Subcutaneous abdominal adipose tissue (tissue), 5 donors: ENCODE measurements around the gene ZCCHC8.
"Not testable (repeated sequence)": the region's sequence is repeated elsewhere in the genome, so short reads cannot be mapped to it uniquely, and the experiment has no call there.

ENCODE experiments used
- H3K27ac ChIP-seq: one replicate; pipeline ENCODE4 v1.7.0; 2013; ENCODE audit warnings: low read depth, mild to moderate bottlenecking, inconsistent platforms, low read length, moderate library complexity
- H3K27me3 ChIP-seq, 5 donors: one replicate each; pipeline ENCODE4 v1.7.0; 2013; ENCODE audit warnings: low read length in 5 of 5, inconsistent platforms in 1 of 5; ENCODE audit not compliant: control insufficient read depth in 5 of 5, insufficient read depth in 4 of 5
- H3K36me3 ChIP-seq, 5 donors: one replicate each; pipeline ENCODE4 v1.7.0; 2013; ENCODE audit warnings: low read length in 5 of 5; ENCODE audit not compliant: control insufficient read depth in 5 of 5, insufficient read depth in 5 of 5
- H3K4me1 ChIP-seq, 5 donors: one replicate each; pipeline ENCODE4 v1.7.0; 2013; ENCODE audit warnings: low read length in 5 of 5, mild to moderate bottlenecking in 3 of 5, moderate library complexity in 1 of 5; ENCODE audit not compliant: control insufficient read depth in 5 of 5, insufficient read depth in 5 of 5
- H3K4me3 ChIP-seq, 5 donors: one replicate each; pipeline ENCODE4 v1.7.0; 2013; ENCODE audit warnings: low read length in 5 of 5, low read depth in 1 of 5
- H3K9ac ChIP-seq, 5 donors: one replicate each; pipeline ENCODE4 v1.7.0; 2013; ENCODE audit warnings: low read length in 5 of 5, mild to moderate bottlenecking in 4 of 5, moderate library complexity in 3 of 5
- H3K9me3 ChIP-seq, 5 donors: one replicate each; pipeline ENCODE4 v1.7.0; 2013; ENCODE audit warnings: low read length in 5 of 5; ENCODE audit not compliant: control insufficient read depth in 5 of 5
- donor health status: healthy.
- donor health status: healthy.
- donor health status: healthy.
- donor health status: healthy.
- donor health status: healthy.

Gene ZCCHC8

DNA sequence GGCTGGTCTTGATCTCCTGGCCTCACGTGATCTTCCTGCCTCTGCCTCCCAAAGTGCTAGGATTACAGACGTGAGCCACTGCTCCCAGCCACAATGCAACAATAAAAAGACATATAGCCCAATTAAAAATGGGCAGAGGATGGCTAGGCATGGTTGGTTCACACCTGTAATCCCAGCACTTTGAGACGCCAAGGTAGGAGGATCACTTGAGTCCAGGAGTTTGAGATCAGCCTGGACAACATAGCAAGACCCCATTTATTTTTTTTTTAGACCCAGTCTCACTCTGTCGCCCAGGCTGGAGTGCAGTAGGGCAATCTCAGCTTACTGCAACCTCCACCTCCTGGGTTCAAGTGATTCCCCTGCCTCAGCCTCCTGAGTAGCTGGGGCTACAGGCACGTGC, 56.7 kb downstream of the ZCCHC8 start:
- H3K9ac ChIP-seq, H3K27me3 ChIP-seq, H3K9me3 ChIP-seq, H3K4me1 ChIP-seq, H3K4me3 ChIP-seq, H3K36me3 ChIP-seq, H3K27ac ChIP-seq: not testable (repeated sequence)

DNA sequence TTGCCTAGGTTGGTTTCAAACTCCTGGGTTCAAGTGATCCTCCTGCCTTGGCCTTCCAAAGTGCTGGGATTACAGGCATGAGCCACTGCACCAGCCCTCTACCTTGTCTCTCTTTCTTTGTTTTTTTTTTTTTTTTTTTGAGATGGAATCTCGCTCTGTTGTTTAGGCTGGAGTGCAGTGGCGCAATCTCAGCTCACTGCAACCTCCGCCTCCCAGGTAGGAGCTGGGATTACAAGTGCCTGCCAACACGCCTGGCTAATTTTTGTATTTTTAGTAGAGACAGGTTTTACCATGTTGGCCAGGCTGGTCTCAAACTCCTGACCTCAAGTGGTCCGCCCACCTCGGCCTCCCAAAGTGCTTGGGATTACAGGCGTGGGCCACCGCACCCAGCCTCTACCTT, 61.9 kb downstream of the ZCCHC8 start:
- H3K36me3 ChIP-seq, H3K4me3 ChIP-seq, H3K9me3 ChIP-seq, H3K27me3 ChIP-seq, H3K27ac ChIP-seq, H3K9ac ChIP-seq: not testable (repeated sequence)
- peaks cover 3 to 13% (median 11%) of the 10 kb centered on the region in 5 donors for H3K4me1 ChIP-seq

DNA sequence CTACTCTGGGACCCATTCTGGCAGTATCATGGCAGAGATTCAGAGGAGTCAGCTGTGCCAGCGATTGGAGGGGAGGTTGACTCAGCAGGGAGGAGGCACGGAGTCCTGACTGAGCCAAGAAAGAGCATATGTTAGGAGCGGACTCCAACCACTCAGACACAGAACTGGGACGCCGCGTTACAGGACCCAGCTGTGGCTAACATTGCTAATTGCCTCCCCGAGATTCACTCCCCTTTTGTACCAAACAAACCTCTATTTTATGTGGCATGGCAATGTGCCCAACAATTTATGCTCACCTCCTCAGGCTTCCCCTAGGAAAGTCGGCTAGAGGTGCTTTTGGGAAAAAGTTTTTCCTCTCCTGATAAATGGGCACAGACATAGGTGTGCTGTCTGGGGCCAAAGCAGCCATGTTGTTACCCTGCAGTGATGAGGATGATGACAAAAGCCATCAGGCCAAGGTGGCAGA, 63.0 kb downstream of the ZCCHC8 start:
- Histone ChIP-seq H3K4me3 (peak overlapping the region in 2 of 5 donors; percentile 30 to 40), H3K27ac (peak overlapping the region; percentile 37), H3K36me3 (no peaks in the 10 kb centered on the region), H3K9me3 (no peaks in the 10 kb centered on the region), H3K27me3 (no peaks in the 10 kb centered on the region), H3K4me1 (peaks cover 3 to 13% (median 11%) of the 10 kb centered on the region in 5 donors), H3K9ac (no peak overlapping the region)

DNA sequence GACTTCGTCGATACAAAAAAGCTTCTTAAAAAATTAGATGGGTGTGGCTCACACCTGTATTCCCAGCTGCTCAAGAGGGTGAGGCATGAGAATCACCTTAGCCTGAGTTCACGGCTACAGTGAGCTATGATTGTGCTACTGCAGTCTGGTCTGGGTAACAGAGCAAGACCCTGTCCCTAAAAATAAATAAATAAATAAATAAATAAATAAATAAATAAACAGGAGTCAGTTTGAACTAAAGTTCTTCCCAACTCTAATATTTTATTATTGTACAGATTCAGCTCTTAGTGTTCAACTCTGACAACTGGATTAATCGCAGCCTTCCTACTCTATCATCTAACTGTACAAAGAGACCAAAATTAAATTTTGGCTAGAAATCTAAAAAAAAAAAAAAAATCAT, 65.5 kb downstream of the ZCCHC8 start:
- H3K27ac ChIP-seq = no peak overlapping the region
- H3K27me3 ChIP-seq = no peaks in the 10 kb centered on the region

DNA sequence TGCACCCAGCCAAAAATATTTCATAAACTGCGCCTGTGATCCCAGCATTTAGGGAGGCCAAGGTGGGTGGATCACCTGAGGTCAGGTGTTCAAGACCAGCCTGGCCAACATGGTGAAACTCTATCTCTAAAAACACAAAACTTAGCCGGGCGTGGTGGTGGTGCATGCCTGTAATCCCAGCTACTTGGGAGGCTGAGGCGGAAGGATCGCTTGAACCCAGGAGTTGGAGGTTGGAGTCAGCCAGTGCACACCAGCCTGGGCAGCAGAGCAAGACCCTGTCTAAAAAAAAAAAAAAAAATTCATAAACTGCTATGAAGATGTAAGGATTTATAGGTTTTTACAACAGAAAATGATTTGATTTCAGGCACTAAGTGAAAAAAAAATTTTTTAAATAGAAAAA, 71.7 kb downstream of the ZCCHC8 start:
- not testable (repeated sequence) for H3K9ac ChIP-seq, H3K4me3 ChIP-seq, H3K9me3 ChIP-seq, H3K27me3 ChIP-seq, H3K27ac ChIP-seq, H3K36me3 ChIP-seq, H3K4me1 ChIP-seq

More for the DNA sequence above, 65.5 kb downstream of the ZCCHC8 start:
- H3K9me3 ChIP-seq = no peaks in the 10 kb centered on the region
- H3K4me1 ChIP-seq = peaks cover 3 to 13% (median 11%) of the 10 kb centered on the region in 5 donors
- H3K4me3 ChIP-seq = no peak overlapping the region
- no peaks in the 10 kb centered on the region for H3K36me3 ChIP-seq
- no peak overlapping the region for H3K9ac ChIP-seq

DNA sequence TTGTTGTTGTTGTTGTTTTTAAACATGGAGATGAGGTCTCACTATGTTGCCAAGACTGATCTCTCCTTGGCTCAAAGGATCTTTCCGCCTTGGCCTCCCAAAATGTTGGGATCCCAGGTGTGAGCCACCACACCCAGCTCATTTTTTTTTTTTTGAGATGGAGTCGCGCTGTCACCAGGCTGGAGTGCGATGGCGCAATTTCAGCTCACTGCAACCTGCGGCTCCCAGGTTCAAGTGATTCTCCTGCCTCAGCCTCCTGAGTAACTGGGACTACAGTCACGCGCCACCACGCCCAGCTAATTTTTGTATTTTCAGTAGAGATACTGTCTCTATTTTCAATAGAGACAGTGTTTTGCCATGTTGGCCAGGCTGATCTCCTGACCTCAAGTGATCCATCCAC, 73.3 kb downstream of the ZCCHC8 start:
- H3K9ac ChIP-seq = no peak overlapping the region
- H3K36me3 ChIP-seq = no peaks in the 10 kb centered on the region
- H3K4me1 ChIP-seq = peaks cover 3 to 12% (median 11%) of the 10 kb centered on the region in 5 donors
- H3K27ac ChIP-seq = no peak overlapping the region
- no peaks in the 10 kb centered on the region for H3K27me3 ChIP-seq
- no peak overlapping the region for H3K4me3 ChIP-seq
- H3K9me3 ChIP-seq = no peaks in the 10 kb centered on the region

DNA sequence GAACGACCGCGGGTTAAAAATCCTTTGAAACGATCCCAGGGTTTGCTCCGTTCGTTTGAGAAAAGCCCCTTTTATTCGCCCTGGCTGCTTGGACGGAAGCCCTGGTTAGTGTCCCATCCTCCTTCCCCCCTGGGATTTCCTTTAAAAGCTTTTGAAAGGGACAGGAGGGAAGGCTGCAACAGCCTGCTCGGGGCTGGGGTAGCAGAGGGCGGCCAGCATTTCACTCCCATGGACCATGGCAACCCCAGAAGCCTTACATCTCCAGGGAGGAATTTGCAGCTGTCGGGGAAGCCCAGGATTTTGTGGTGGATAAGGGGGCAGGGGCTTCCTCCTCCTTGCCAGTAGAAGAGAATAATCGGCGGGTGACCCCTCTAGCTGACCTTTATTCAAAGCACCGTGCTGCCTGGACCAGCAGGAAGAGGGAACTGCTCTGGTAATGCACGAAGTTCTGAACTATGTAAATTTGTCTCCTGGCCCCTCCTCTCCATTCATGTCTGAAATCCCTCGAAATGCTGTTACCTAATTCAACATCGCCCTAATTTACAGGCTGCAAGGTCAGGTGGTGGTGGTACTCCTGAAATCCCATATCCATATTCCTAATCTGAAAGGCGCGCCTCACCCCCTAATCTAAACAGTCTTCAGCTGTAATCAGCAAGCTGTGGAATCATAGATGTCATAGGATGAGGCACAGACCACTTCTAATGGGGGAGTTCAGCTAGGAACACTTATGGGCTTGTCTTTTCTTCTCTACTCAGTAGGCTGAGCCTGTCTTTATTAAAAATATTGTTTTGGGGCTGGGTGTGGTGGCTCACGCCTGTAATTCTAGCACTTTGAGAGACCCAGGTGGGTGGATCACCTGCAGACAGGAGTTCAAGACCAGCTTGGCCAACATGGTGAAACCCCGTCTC, 77.2 kb downstream of the ZCCHC8 start:
- Histone ChIP-seq H3K9ac (peak overlapping the region; percentile 48 to 87 (median 73)), H3K4me3 (peak overlapping the region; percentile 64 to 81 (median 68)), H3K4me1 (peaks cover 4 to 27% (median 25%) of the 10 kb centered on the region in 5 donors), H3K36me3 (no peaks in the 10 kb centered on the region), H3K27ac (peak overlapping the region; percentile 75), H3K9me3 (no peaks in the 10 kb centered on the region), H3K27me3 (no peaks in the 10 kb centered on the region)

DNA sequence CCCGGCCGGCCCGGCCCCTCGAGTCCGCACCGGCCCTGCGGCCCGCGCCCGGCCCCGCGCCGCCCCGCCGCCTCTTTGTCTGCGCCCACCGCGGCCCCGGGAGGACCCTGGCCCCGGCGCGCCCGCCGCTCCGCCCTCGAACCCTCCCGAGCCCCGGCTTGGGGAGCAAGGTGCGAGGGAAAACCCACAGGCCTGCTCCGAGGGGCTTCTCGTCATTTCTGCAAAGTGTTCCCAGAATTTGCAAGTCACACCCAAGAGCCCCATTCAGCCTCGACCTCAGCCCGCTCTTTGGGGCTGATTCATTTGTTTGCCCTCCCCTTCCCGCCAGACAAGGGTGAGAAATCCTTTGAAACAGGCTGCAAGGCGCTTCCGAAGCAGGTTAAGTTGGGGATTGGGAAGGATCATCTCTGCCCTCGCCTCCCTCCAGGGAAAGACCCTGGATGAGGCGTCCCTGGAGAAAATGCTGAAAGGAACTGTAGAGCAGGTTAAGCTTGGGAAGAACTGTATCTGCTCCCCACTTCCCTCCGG, 77.9 kb downstream of the ZCCHC8 start:
- Histone ChIP-seq H3K36me3 (no peaks in the 10 kb centered on the region), H3K27me3 (no peaks in the 10 kb centered on the region), H3K27ac (peak overlapping the region; percentile 75), H3K9ac (peak overlapping the region; percentile 44 to 87 (median 73)), H3K9me3 (no peaks in the 10 kb centered on the region), H3K4me3 (peak overlapping the region; percentile 64 to 81 (median 68)), H3K4me1 (peaks cover 4 to 29% (median 25%) of the 10 kb centered on the region in 5 donors)

DNA sequence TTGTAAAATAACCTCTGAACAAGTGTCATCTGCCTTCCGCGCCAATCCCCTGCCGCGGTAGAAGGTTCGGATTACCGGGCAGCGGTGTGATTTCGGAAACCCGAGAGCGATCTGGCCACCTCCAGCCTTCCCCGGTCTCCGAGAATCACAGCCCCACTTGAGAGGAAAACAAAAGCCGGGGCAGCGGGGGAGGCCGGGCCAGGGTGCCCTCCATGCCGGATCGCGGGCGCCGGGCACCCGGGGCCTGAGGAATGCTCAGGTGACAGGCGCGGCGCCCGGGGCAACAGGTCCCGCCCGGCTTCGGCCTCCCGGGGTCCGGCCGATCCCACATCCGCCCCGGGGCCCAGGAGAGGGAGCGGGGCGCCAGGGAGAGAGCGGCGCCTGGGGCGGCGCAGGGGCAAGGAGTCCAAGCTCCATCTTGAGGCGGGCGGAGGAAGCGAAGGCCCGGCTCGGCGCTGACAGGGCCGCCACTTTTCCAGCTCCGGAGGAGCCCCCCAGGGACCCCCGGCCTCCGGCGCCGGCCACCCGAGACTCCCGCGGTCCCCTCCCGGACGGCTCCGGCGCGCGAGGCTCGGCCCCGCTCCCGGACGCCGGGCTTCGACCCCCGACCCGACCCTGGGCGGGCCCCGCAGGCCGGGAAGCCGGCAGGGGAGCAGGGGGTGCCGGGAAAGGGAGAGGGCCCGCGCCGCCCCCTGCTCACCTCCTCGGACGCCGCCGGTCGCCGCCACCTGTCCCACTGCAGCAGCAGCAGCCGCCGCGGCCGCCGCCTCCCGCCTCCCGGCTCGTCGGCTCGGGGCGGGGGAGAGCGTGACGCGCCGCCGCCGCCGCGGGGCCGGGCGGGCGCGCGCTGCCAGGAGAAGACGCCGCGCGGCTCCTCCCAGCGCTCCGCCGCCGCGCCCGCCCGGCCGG, 78.7 kb downstream of the ZCCHC8 start, which contains the start of gene CLIP1:
Gene CLIP1 (minus strand): TSS at position 849 of the 909 bp plus-strand sequence. CDS start 42,217 bp downstream, outside the sequence.
- peaks cover 4 to 29% (median 25%) of the 10 kb centered on the region in 5 donors for H3K4me1 ChIP-seq
- no peaks in the 10 kb centered on the region for H3K9me3 ChIP-seq
- no peaks in the 10 kb centered on the region for H3K36me3 ChIP-seq
- peak within 1 kb of the TSS; percentile 98 for H3K27ac ChIP-seq
- H3K9ac ChIP-seq = peak within 1 kb of the TSS; percentile 89 to 99 (median 97)
- H3K27me3 ChIP-seq = no peaks in the 10 kb centered on the region
- H3K4me3 ChIP-seq = peak within 1 kb of the TSS; percentile 82 to 92 (median 84)
